DMS79 treated with DMSO at 0.1 percent for 48 hours (cell line): ENCODE measurements around the gene LILRB3.
"Not testable (repeated sequence)": the region's sequence is repeated elsewhere in the genome, so short reads cannot be mapped to it uniquely, and the experiment has no call there.

Experiments
- DNase-seq: peaks from one replicate; lab custom pipeline; 2025; lab: John Stamatoyannopoulos, UW

Gene LILRB3

GRCh38 chr19:54242646-54243045 is 19.8 kb upstream of the LILRB3 start, which contains the start of gene LILRA6:
Gene LILRA6 (minus strand): TSS chr19:54242790.
- DNase-seq, result not testable (repeated sequence)

GRCh38 chr19:54242234-54242633 is 19.4 kb upstream of the LILRB3 start:
- DNase-seq, result not testable (repeated sequence)

GRCh38 chr19:54240372-54241336 is 17.8 kb upstream of the LILRB3 start:
- DNase-seq, result not testable (repeated sequence)

- not testable (repeated sequence) for DNase-seq
These were observed 16.9 kb upstream of the LILRB3 start for GRCh38 chr19:54239491-54240371.

GRCh38 chr19:54233941-54234340 is 11.1 kb upstream of the LILRB3 start:
- no peak for DNase-seq

GRCh38 chr19:54231077-54231931 is 8.5 kb upstream of the LILRB3 start:
- DNase-seq, result peak; percentile 83

GRCh38 chr19:54230031-54230430 is 7.2 kb upstream of the LILRB3 start:
- DNase-seq, result no peak

GRCh38 chr19:54229146-54229545 is 6.3 kb upstream of the LILRB3 start:
- DNase-seq, result no peak

GRCh38 chr19:54224619-54225018 is 1.8 kb upstream of the LILRB3 start:
- not testable (repeated sequence) for DNase-seq

- not testable (repeated sequence) for DNase-seq
These were observed 1.1 kb upstream of the LILRB3 start for GRCh38 chr19:54223937-54224281.

GRCh38 chr19:54223277-54223936 is 600 bp upstream of the LILRB3 start:
- DNase-seq, result not testable (repeated sequence)

- DNase-seq, result not testable (repeated sequence)
These were observed 860 bp downstream of the LILRB3 start for GRCh38 chr19:54221947-54222346.

- DNase-seq, result not testable (repeated sequence)
These were observed 3.1 kb downstream of the LILRB3 start for GRCh38 chr19:54219702-54220101.

GRCh38 chr19:54218960-54219661 is 3.7 kb downstream of the LILRB3 start:
- no peak for DNase-seq

- DNase-seq, result no peak
These were observed 4.5 kb downstream of the LILRB3 start for GRCh38 chr19:54218259-54218658.

GRCh38 chr19:54217517-54218247 is 5.1 kb downstream of the LILRB3 start:
- DNase-seq, result not testable (repeated sequence)

GRCh38 chr19:54216869-54217268 is 5.9 kb downstream of the LILRB3 start:
- no peak for DNase-seq

- not testable (repeated sequence) for DNase-seq
These were observed 8.1 kb downstream of the LILRB3 start for GRCh38 chr19:54214734-54215133.

- not testable (repeated sequence) for DNase-seq
These were observed 8.6 kb downstream of the LILRB3 start for GRCh38 chr19:54214217-54214616.

GRCh38 chr19:54211235-54211634 is 11.6 kb downstream of the LILRB3 start:
- DNase-seq, result no peak
